GF-D8 (cell line): ENCODE data around the gene SCARB1.

ENCODE experiments used
- DNase-seq: peaks from one replicate; lab custom pipeline; 2025; lab: John Stamatoyannopoulos, UW

The SCARB1 gene

DNA sequence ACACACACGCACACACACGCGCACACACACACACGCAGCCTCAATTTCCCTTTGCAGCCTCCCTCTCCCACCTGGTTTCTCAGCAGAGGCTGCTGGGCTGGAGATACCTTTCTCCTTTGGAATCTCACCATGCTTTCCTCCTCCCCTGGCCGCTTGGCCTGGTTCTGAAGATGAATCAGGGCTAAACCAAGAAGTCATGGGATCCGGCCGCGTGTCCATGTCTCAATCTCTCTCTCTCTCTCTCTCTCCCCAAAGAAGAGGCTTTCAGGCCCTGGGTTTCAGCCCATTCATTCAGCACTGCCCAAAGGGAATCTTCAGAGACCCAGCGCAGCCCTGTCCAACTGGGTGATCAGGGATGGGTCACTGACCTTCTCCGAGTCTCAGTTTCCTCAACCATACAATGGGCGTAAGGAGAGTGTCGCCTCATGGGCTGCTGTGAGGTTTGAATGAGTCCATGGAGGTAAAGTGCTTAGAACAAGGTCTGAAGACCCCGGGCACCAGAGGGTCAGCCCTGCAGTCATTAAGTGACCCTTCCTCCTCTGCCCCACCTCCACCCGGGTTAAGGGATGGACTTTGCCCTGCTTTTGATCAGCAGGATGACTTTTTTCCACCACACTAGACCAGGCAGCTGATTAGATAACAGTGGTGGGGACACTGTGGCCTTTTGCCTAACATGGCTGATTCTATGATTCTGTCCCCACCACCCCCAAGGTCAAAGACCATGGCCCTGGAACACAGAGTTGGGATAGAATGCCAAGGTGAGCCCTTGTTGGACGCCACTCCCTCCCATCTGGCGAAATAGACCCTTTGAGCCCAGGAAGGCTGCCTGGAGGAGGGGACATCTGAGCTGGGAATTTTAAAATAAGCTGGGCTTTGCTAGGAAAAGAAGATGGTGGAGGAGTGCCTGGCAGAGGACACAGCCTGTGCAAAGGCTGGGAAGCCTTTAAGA is 42.1 kb downstream of the SCARB1 start:
- no peak for DNase-seq

DNA sequence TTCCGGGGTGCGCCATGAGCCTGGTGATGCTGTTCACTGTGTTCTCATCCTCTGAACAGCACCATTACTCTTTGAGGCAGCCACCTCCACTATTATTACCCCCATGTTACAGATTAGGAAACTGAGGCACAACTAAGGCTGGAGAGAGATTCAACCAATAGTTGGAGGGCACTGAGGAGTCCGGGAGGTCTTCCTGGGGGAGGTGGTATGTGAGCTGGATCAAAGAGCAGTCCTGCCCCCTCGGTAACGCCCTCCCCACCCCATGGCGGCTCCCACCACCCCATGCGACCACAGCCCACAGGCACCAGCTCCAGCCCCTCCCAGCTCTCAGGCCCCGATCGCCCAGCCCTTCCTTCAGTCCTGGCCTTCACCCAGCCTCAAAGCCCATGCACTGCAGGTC is 43.5 kb downstream of the SCARB1 start:
- no peak for DNase-seq

DNA sequence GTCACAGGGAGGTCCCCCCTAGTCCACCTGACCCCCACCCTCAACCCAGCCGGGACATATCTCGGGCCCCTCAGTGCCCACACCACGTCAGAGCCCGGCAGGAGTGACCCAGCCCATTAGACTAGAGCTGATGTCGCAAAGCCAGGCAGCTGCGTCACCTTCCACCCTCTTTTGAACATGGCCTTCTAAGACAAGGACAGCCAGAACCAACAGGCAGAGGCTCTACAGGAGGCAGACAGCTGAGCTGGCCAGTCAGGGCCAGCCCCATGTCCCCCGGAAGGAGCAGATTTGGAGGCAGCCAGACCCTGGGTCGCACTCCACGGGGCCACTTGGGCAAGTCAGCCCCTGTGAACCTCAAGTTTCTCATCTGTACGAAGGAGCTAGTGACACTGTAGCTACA is 44.1 kb downstream of the SCARB1 start:
- no peak for DNase-seq

DNA sequence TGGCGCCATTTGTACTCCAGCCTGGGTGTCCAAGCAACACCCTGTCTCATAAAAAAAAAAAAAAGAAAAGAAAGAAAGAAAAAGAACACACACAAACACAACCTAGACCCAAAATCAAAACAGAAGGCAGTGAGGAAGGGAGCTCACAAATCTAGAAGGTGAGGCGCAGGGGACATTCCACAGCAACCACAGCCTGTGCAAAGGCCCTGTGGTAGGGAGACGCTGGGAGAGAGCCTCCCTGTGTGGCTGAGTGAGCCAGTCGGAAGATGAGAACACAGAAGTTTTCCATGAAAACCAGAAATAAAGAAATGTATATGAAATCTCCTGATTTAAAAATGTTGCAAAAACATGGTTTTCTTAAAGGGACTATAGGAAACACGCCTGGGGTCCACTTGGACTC is 44.6 kb downstream of the SCARB1 start:
- no peak for DNase-seq

DNA sequence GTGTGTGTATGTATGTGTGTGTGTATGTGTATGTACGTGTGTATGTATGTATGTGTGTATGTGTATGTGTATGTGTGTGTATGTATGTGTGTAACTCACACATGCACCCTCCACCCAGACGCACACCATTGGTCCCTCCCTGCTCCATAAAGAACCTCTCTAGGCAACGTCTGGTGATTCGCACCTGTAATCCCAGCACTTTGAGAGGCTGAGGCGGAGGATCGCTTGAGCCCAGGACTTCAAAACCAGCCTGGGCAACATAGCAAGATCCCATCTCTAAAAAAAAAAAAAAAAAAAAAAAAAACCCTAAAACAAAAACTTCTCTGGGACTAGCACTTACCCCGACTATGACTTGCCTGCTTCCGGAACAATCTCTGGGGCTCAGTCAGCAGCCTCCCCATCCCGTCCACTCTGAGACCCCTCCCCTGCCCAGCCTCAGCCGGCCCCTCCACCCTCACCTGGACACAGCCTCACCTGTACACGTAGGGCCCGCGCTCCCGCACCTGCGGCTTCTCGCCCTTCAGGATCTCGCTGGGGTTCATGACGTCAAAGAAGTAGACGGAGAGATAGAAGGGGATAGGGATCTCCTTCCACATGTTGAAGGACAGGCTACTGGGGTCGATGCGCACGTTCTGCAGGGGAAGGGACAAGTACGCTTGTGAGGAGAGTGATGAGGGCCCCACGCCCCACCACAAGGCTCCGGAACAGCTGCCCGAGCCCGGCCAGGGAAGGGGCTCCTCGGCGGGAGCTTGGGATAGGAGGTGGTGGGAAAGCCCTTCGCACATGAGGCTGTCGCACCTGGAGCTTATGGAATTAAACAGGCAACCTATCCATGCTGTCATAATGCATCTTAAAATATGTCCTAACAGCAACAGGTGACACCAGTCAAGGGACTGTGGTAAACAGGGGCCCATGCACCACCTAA is 46.3 kb downstream of the SCARB1 start:
- no peak for DNase-seq

DNA sequence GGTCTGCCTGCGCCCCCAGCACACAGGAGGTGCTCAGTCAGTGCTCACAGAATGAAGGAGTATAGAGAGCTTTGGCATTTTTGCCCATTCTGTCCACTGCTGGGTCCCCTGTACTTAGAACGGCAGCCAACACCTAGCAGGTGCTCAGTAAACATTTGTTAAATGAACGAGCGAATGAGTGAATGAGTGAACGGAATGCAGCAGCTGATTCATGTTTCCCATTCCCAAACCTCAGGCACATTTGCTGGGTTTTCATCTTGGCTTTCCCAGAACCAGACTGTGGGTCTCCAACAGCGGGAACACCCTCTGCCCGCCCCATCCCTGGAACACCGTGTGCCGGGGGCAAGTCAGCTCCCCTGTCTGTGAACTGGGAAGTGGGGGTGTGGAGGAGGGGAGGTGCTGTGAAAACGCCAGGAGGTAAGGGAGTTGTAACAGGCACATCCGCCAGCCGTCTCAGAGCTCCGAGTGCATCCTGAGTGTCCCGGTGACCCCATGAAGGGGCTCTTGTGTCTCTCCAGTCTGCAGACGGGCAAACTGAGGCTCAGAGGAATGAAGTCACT is 47.3 kb downstream of the SCARB1 start:
- no peak for DNase-seq

DNA sequence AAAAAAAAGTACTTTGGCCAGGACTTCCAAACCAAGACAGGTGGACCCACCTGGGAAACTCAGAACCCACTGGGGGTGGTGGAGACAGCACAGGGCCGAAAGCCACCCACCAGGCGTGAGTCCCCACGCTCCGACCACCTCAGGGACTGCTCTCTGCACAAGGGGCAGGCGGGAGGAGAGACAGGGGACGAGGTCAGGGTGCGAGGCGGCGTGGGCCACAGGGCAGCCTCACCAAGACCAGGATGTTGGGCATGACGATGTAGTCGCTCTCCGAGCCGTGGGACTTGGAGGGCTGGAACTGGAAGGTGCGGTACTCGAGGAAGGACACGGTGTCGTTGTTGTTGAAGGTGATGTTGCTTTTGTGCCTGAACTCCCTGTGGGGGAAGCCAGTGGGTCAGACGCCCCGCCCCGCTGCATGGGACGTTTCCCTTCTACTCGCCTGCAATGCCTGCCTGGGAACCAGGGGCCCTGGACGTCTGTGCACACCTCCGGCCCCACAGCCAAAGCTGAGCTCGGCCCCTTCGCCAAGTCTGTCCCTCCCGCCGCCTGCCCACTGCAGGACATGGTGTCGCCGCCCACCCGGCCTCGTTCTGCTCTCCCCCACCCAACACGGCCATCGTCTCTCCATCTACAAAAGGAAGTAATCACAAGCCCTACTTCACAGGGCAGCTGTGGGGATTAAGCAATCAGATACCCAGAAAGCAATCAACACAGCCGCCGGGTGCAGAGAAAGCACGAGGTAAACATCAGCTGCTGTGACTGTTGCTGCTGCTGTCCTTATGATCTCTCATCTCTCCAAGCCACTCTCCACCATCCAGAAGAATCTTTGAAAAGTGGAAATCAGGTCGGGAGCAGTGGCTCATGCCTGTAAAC is 48.7 kb downstream of the SCARB1 start:
- DNase-seq, result peak; percentile 75

DNA sequence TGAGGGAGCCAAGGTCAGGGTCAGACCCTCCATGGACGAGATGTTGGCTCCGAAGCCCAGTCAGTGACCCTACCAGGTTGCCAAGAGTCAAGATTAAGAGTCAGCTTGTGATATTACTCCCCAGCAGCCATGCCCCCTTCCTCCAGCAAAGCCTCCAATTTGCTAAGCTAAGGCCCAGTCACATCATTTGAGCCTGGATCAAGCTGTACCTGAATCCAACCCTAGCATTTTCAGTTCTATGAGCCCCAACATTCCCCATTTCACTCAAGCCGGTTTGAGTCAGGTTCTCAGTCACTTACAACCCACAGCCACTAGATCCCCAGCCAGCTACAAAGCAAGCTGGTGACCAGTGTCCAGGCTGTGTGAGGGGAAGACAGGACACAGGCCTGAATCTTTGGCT is 49.9 kb downstream of the SCARB1 start:
- DNase-seq, result no peak

DNA sequence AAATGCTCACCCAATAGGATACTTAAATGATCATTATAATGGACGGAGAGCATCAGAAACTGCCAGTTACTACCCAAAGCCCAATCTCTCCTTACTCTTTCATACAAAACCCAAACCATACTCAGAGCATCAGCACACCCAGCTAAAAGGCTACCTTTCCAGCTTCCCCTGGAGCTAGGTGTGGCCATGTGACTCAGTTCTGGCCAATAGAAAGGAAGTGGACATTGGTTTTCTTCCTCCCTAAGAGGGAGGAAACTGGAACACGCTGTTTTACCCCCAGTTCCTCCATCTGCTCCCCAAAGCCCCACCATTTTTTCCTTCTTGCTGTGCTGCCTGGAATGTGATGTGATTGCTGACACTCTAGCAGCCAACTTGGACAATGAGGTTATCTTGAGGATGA is 50.7 kb downstream of the SCARB1 start:
- DNase-seq, result no peak

DNA sequence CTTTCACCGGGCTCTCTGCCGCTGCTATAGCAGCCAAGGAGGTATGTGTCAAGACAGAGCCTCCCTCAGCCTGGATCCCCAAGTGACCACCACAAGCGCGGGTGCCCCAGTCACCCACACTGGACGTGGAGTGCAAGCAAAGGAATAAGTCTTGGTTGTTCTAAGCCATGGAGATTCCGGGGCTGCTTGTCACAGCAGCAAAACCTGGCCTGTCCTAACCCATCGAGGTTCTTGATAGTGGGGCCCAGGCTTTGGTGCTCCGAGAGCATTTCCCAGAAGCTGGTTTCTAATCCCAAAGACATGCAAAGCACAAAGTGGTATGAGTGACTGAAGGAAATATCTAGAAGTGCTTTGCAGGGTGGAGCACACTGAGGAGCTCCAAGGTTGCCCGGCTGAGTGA is 51.3 kb downstream of the SCARB1 start:
- DNase-seq, result no peak

DNA sequence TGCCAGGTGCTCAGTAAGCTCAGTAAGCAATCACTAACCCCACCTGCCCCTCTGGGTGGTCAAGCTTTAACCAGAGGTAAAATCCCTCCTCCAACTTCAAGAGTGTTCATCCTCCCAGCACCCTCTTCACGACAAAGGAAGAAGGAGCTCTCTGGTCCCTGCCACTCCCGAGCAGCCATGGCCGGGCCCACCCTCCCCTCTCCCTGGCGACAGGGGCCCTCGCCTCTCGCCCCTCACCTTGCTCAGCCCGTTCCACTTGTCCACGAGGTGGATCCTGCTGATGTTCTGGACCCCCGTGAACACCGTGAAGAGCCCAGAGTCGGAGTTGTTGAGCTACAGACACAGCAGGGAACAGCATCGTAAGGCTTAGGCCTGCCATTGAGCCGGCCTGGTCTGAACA is 52.0 kb downstream of the SCARB1 start:
- no peak for DNase-seq

DNA sequence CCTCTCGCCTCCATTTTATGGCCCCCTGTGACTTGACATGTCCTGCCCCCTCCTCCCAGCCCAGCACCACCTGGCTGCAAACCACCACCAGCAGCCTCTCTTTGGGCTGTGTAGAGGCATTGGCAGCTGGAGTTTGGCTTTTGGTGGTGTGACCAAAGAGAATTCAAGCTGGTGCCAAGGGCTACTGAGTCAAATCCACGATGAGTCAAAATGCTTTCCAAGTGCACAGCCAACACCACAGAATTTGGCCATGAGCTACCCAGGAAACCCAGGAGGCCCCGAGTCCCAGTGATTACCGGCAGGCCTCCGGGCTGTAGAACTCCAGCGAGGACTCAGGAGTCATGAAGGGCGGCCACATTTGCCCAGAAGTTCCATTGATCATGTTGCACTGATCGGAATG is 53.8 kb downstream of the SCARB1 start:
- no peak for DNase-seq

DNA sequence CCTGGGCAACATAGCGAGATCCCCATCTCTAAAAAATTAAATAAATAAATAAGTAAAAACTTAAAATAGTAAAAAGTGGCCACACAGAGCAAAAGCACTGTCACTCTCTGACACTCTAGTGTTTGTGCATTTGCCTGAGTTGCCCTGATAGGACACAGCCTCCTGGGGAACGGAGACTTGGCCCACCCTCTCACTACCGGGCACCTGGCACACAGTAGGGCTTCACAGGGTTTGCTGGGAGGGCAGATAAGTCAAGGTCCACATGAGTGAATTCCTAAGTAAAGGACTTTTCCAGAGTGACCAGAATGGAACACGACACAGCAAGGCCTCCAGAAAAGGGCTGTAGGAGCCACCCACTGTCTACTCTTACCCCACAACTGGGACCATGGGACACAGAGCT is 54.3 kb downstream of the SCARB1 start:
- DNase-seq, result no peak

DNA sequence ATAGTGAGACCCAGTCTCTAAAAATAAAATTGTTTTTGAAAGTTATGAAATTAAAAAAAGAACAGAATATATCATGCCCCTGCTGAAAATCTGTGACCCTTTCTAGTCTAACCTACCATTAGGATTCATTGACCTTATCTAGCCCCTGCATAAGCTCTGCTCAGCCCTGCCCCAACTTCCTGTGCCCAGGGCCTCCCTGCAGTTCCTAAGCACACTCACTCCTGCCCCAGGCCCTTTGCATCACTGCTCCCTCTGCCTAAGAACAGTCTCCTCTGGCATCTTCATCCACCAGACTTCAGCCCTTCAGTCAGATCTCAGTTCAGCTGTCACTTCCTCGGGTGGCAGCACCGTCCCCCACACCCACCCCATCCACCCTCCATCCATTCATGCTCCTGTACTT is 55.4 kb downstream of the SCARB1 start:
- DNase-seq, result no peak

DNA sequence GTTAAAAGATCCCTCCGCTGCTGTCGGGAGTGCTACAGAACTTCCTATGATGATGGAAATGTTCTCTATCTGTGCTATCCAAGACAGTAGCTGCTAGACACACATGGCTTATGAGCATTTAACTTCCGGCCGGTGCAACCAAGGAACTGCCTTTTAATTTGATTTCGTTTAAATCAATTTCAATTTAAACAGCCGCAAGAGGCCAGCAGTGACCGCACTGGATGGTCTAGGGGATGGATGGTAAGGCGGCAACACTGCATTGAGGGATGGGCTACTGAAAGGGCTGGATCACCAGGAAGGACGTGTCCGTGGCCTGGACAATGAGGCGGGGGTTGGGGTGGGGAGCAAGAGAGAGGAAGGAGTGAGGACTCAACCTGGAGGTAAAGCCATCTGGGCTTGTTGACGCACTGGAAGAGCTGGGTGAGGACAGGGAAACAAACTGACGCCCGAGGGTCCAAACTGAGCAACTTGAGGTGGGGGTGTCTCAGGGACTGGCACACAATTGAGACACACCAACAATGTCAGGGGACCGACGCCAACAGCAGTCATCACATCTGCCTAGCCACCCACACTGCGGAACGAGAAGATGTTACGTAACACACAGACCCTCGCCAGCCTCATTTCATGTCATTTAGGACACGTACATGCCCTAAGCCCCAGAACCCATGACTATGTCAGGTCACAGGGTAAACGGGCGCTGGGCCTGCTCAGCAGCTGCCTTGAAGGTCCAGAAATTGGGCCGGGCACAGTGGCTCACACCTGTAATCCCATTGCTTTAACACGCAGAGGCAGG is 57.6 kb downstream of the SCARB1 start:
- no peak for DNase-seq

DNA sequence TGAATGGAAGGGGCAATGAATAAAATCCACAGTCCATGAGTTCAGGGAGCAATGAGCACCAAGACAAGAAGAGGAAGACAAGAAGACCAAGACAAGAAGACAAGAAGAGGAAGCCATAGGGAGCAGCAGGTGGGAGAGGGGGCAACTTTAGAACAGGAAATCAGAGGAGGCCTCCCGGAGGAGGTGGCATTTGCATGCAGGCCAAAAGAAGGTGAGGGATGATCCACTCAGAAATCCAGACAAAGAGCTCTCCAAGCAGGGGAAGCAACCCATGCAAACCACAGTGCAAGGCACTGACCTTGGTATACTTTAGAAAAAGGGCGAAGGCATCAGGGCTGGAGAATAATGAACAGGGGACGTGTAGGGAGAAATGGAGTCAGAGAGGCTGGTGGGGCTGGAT is 58.6 kb downstream of the SCARB1 start:
- DNase-seq, result no peak

DNA sequence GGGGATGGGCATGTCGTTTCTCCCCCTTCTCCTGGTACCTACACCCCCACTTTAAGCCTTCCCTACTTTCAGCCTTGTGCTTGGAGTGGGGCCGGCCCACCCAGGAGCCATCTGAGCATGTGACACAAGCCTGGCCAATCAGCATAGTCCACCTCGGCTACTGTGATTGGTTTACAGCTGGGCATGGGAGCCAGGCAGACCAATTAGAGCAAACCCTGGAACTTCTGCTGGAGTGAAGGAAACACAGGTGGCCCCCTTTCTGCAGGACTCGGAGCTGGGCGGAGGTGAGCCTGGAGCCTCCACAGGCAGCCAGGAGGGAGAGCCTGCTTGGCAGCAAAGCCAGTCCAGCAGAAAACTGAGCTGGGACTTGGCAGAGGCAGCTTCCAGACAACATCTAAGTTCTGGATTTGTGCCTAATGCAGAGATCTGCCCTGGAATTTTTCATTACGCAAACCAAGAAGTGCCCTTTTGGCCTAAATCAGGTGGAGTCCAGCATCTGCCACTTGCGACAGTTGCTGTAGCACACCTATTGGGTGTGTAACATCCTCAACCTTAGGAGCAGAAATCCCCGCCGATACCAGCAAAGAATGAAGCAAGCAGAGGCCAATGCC is 59.5 kb downstream of the SCARB1 start:
- DNase-seq, result no peak

DNA sequence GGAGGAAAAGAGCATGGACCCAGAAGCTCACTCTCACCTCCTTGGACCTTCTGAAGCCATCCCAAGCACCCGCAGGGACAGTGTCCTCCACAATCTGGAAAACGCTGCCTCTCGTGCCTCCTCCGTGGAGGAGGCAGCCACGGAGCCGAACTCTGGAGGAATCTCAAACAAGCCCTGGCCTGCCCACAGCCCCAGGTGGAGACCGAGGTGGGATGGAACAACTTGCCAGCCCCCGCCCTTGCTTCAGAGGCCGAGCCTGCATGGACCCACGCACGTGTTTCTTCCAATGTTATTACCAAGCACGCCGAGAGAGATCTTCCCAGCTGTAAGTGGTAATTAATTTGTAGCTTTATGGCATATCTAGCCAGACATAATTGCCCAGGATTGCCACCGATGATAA is 61.3 kb downstream of the SCARB1 start:
- no peak for DNase-seq

DNA sequence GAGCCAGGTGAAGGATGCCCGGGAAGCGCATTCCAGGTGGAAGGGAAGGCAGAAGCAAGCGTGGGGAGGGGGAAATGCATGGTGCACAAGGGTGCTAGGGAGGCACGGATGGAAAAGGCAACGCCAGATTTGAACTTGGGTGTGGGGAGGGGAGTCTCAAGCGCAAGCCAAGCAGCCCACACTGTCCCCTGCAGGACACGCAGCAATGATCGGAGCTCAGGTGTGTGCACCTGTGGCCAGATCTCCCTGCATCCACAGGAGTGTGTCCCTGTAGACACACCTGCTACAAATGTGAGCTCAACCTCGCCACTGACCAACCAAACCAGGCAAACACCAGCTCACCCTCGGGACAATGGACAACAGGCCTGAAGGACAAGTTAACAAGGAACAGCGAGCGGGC is 63.2 kb downstream of the SCARB1 start:
- DNase-seq, result no peak

DNA sequence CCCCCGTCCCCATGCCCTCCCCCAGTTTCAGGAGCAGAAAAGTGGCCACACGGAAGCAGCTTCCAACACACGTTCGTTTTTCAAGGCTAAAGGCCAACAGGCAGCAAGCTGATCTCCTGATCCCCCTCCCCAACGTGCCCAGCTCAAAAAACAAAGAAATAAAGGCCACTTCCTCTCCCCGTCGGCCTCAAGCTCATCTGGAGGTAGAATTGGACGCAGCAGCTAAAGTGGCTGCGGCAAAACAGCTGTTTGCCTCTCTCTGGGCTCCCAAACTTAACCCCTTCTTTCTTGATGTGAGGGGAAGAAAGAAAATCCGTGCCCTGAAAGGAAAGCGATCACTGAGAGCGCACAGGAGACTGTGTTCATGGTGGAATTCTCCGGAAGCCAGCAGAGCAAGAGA is 66.3 kb downstream of the SCARB1 start:
- no peak for DNase-seq
